HepG2 (cell line): Measurements from ENCODE around the gene GJD3. TPM values are rescaled to one million over a fixed set of nuclear protein-coding genes. Genes with fewer than 3 reads are reported as not detected.

ENCODE experiments used
- ATF5 ChIP-seq: sonication (generic); formaldehyde crosslinking; IDR thresholded peaks from 2 replicates; pipeline ENCODE4 v1.4.0; 2020; ENCODE audit warnings: mild to moderate bottlenecking, low read depth, missing genetic modification reagents
- ATF7-NPFF ChIP-seq: sonication (generic); formaldehyde crosslinking; IDR thresholded peaks from 2 replicates; pipeline ENCODE4 v1.8.1; 2023; ENCODE audit warnings: mild to moderate bottlenecking, low read depth, missing genetic modification reagents, moderate library complexity
- DRAP1 ChIP-seq: IDR thresholded peaks from 2 replicates; pipeline ENCODE4 v1.6.1; 2016; ENCODE audit warnings: missing genetic modification reagents, missing compliant biosample characterization
- E2F2 ChIP-seq: sonication (generic); formaldehyde crosslinking; IDR thresholded peaks from 2 replicates; pipeline ENCODE4 v1.4.0; 2020; ENCODE audit warnings: missing genetic modification reagents, borderline replicate concordance
- FIP1L1 ChIP-seq: fragments of 200-400 bp; formaldehyde crosslinking; IDR thresholded peaks from 2 replicates; pipeline ENCODE4 v1.6.1; 2018; ENCODE audit warnings: low read depth, mild to moderate bottlenecking, low read length, moderate library complexity, borderline replicate concordance; ENCODE audit not compliant: insufficient read depth
- GABPB1 ChIP-seq: IDR thresholded peaks from 2 replicates; pipeline ENCODE4 v1.6.1; 2016; ENCODE audit warnings: mild to moderate bottlenecking, missing genetic modification reagents, moderate library complexity, missing compliant biosample characterization
- HINFP ChIP-seq: sonication (generic); formaldehyde crosslinking; IDR thresholded peaks from 2 replicates; pipeline ENCODE4 v1.4.0; 2020; ENCODE audit warnings: low read depth, mild to moderate bottlenecking, missing genetic modification reagents
- IKZF1 ChIP-seq: fragments of 450-650 bp; IDR thresholded peaks from 2 replicates; pipeline ENCODE4 v1.7.1; 2016
- JUND ChIP-seq: sonication (generic); formaldehyde crosslinking; IDR thresholded peaks from 2 replicates; pipeline ENCODE4 v1.8.0; 2022; ENCODE audit warnings: mild to moderate bottlenecking, missing genetic modification reagents
- MEIS2 ChIP-seq: sonication (generic); formaldehyde crosslinking; IDR thresholded peaks from 2 replicates; pipeline ENCODE4 v1.9.0; 2021; ENCODE audit warnings: mild to moderate bottlenecking, missing genetic modification reagents
- TCF12 ChIP-seq, 2 experiments: fragments of 450-650 bp in 1 of 2; sonication (generic) in 1 of 2; formaldehyde crosslinking in 1 of 2; IDR thresholded peaks; 2 replicates each; pipeline versions ENCODE4 v1.6.1 to v1.8.0; 2017 to 2022; ENCODE audit warnings: antibody characterized with exemption in 1 of 2, mild to moderate bottlenecking in 1 of 2, missing genetic modification reagents in 1 of 2, moderate library complexity in 1 of 2
- TIGD3 ChIP-seq: sonication (generic); formaldehyde crosslinking; IDR thresholded peaks from 2 replicates; pipeline ENCODE4 v1.5.1; 2020; ENCODE audit warnings: mild to moderate bottlenecking, missing genetic modification reagents, borderline replicate concordance
- ZBTB34 ChIP-seq: sonication (generic); formaldehyde crosslinking; IDR thresholded peaks from 2 replicates; pipeline ENCODE4 v1.8.0; 2022; ENCODE audit warnings: mild to moderate bottlenecking, missing genetic modification reagents
- ZNF138 ChIP-seq: sonication (generic); formaldehyde crosslinking; IDR thresholded peaks from 2 replicates; pipeline ENCODE4 v1.5.0; 2020; ENCODE audit warnings: mild to moderate bottlenecking, low read depth, missing genetic modification reagents
- ZNF18 ChIP-seq: sonication (generic); formaldehyde crosslinking; IDR thresholded peaks from 2 replicates; pipeline ENCODE4 v1.8.0; 2022; ENCODE audit warnings: mild to moderate bottlenecking, missing genetic modification reagents; ENCODE audit not compliant: insufficient replicate concordance
- ZNF20 ChIP-seq: sonication (generic); formaldehyde crosslinking; IDR thresholded peaks from 2 replicates; pipeline ENCODE4 v1.4.0; 2020; ENCODE audit warnings: mild to moderate bottlenecking, moderate library complexity, missing genetic modification reagents
- ZNF230 ChIP-seq: sonication (generic); formaldehyde crosslinking; IDR thresholded peaks from 2 replicates; pipeline ENCODE4 v1.4.0; 2020; ENCODE audit warnings: mild to moderate bottlenecking, missing genetic modification reagents
- ZNF446 ChIP-seq: sonication (generic); formaldehyde crosslinking; IDR thresholded peaks from 2 replicates; pipeline ENCODE4 v1.5.0; 2020; ENCODE audit warnings: mild to moderate bottlenecking, missing genetic modification reagents
- ZNF644 ChIP-seq: IDR thresholded peaks from 2 replicates; pipeline ENCODE4 v1.6.1; 2016; ENCODE audit warnings: low read depth
- polyA plus RNA-seq, 8 experiments: library from polyadenylated mRNA; depleted of rRNA in 3 of 8; stranded (reverse) in 7 of 8; unstranded in 1 of 8; fragments of >200 nt; fragmentation: Illumina TruSeq in 4 of 8; extraction: Trizol in 4 of 8; gene quantifications; 2 replicates each; pipeline versions ENCODE4 v1.2.1 to v1.2.3, GENCODE V29; 2011 to 2016; ENCODE audit warnings: low read depth in 4 of 8, missing spikeins in 1 of 8, mixed read lengths in 1 of 8; ENCODE audit not compliant: insufficient read depth in 1 of 8
- total RNA-seq, 5 experiments: library from RNA; depleted of rRNA; stranded (reverse); fragments of >200 nt; fragmentation: Illumina TruSeq; extraction: Trizol; gene quantifications; 2 replicates each; pipeline ENCODE4 v1.2.3, GENCODE V29; 2016; ENCODE audit warnings: low read depth in 1 of 5

GJD3 gene
- total and polyA plus RNA-seq, 2 of the 13 experiments (the other 11 are each of a cell fraction or from before 2014, with no cell fraction given), result not detected

- TF ChIP-seq MEIS2 (peak; percentile 78; the same call in 1 of the 2 replicates), ZBTB34 (CRISPR knock-in tag) (no peak), JUND (peak; percentile 76; the same call in 1 of the 2 replicates), E2F2 (CRISPR knock-in tag) (peak; percentile 47; the same call in 1 of the 2 replicates), ZNF230 (CRISPR knock-in tag) (peak; percentile 88; the same call in 1 of the 2 replicates), ZNF18 (CRISPR knock-in tag) (peak; percentile 62), ZNF20 (CRISPR knock-in tag) (no peak), HINFP (CRISPR knock-in tag) (peak; percentile 71; the same call in 1 of the 2 replicates), DRAP1 (CRISPR knock-in tag) (peak; percentile 42; the same call in 1 of the 2 replicates), FIP1L1 (no peak), TCF12 (IDR thresholded peaks at IDR 0.05) (no peak), TCF12 (CRISPR knock-in tag; IDR thresholded peaks at IDR 0.05) (no peak), GABPB1 (CRISPR knock-in tag) (peak; percentile 83; the same call in 1 of the 2 replicates), ZNF138 (CRISPR knock-in tag) (0 out of 2 replicates have a peak, but pooled peaks have one; percentile 76), TIGD3 (CRISPR knock-in tag) (no peak), ZNF644 (no peak; the same call in 1 of the 2 replicates), ATF7-NPFF (peak; percentile 59; the same call in 1 of the 2 replicates), ATF5 (0 out of 2 replicates have a peak, but pooled peaks have one; percentile 58), ZNF446 (CRISPR knock-in tag) (peak; percentile 43; the same call in 1 of the 2 replicates), IKZF1 (no peak)
Observed at GRCh38 chr17:40316571-40317344, 47.8 kb downstream of the GJD3 start (continued).
